ENCODE data around the gene IYD.

- TF ChIP-seq CTCF (IDR thresholded peaks at IDR 0.05) (no peak), EP300 (IDR thresholded peaks at IDR 0.05) (no peak)
Observed at GRCh38 chr6:150413781-150414281, 45.0 kb downstream of the IYD start.

All from ovary (tissue), 3 donors.